Sigmoid colon (tissue), 4 donors: ENCODE results near the gene LY86.

Experiments used
- EP300 ChIP-seq, 4 donors: sonication (generic); formaldehyde crosslinking; IDR thresholded peaks; one replicate each; pipeline ENCODE4 v1.6.1; 2017; ENCODE audit warnings: antibody characterized with exemption in 4 of 4
- POLR2A ChIP-seq, 2 donors: fragments of 450-650 bp; IDR thresholded peaks; one replicate each; pipeline ENCODE4 v1.6.1; 2016; ENCODE audit warnings: antibody characterized with exemption in 2 of 2, mild to moderate bottlenecking in 2 of 2, moderate library complexity in 2 of 2
- POLR2AphosphoS5 ChIP-seq, 4 donors: sonication (generic); formaldehyde crosslinking; IDR thresholded peaks; one replicate each; pipeline ENCODE4 v1.6.1; 2017; ENCODE audit warnings: antibody characterized with exemption in 4 of 4
- TF ChIP-seq, protein P1 (sequence below), 4 experiments: fragments of 450-650 bp in 3 of 4; fragments of 200-600 bp in 1 of 4; IDR thresholded peaks; one replicate each; pipeline ENCODE4 v1.5.1; 2016 to 2019; ENCODE audit warnings: antibody characterized with exemption in 4 of 4, mild to moderate bottlenecking in 3 of 4, moderate library complexity in 2 of 4

DNA sequence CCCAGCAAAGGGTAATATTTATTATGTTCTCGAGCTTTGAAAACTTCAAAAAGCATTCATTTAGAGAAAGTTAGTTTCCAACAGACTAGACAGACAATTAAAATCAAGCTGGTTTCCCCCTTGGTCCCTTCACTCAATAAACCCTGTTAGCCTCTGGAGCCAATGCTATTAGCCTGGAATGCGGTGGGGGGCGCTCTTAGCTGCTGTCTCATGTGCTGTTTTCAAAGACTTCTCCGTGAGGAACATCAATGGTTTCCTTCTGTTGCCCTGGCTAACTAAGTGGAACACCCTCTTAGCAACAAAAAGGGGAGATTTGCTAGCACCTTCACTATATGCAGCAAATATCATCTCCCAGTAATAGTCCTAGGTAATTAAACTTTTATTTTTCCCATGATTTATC, 86.4 kb downstream of the LY86 start:
- TF ChIP-seq, protein P1, sequence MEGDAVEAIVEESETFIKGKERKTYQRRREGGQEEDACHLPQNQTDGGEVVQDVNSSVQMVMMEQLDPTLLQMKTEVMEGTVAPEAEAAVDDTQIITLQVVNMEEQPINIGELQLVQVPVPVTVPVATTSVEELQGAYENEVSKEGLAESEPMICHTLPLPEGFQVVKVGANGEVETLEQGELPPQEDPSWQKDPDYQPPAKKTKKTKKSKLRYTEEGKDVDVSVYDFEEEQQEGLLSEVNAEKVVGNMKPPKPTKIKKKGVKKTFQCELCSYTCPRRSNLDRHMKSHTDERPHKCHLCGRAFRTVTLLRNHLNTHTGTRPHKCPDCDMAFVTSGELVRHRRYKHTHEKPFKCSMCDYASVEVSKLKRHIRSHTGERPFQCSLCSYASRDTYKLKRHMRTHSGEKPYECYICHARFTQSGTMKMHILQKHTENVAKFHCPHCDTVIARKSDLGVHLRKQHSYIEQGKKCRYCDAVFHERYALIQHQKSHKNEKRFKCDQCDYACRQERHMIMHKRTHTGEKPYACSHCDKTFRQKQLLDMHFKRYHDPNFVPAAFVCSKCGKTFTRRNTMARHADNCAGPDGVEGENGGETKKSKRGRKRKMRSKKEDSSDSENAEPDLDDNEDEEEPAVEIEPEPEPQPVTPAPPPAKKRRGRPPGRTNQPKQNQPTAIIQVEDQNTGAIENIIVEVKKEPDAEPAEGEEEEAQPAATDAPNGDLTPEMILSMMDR (IDR thresholded peaks at IDR 0.05) = no peak
- no peak for TF ChIP-seq POLR2A (IDR thresholded peaks at IDR 0.05)
- TF ChIP-seq POLR2AphosphoS5 (IDR thresholded peaks at IDR 0.05) = no peak
- no peak for TF ChIP-seq EP300 (IDR thresholded peaks at IDR 0.05)
